Mammary epithelial cell (primary cell): ENCODE results near the gene CD8B2.
"Not testable (repeated sequence)": the region's sequence is repeated elsewhere in the genome, so short reads cannot be mapped to it uniquely, and the experiment has no call there.

Source experiments
- EZH2 ChIP-seq: IDR thresholded peaks from 2 replicates; pipeline ENCODE4 v1.6.1; 2012; ENCODE audit warnings: low read length, inconsistent platforms, borderline replicate concordance
- TF ChIP-seq, protein P1 (sequence below), 2 donors: IDR thresholded peaks in 1 of 2; conservative IDR thresholded peaks in 1 of 2; 2 replicates each; pipeline ENCODE4 v1.5.1; 2011 to 2012; ENCODE audit warnings: inconsistent platforms in 2 of 2, low read length in 2 of 2, mild to moderate bottlenecking in 2 of 2, control low read depth in 1 of 2, low read depth in 1 of 2; ENCODE audit not compliant: insufficient read depth in 1 of 2; ENCODE audit errors: extremely low read depth in 1 of 2

DNA sequence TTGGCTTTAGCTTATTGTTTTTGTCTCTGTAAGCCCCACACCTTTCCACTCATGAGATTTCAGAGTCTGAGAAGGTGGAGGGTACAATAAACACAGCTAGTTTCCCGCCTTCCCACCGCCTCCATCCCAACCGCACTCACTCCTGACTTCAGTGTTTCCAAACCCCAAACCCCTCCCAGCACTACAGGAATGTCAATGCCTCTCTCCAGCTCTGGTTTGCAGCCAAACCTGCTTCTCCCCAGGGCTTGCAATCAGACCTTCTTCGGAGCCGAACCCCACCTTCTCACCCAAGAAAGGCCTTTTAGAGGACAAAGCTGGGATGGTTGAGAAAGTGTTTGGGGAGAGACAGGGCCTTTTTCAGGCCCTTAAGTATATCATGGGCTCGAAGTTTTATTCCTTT, 5.7 kb downstream of the CD8B2 start:
- TF ChIP-seq EZH2: not testable (repeated sequence)
- TF ChIP-seq, protein P1, sequence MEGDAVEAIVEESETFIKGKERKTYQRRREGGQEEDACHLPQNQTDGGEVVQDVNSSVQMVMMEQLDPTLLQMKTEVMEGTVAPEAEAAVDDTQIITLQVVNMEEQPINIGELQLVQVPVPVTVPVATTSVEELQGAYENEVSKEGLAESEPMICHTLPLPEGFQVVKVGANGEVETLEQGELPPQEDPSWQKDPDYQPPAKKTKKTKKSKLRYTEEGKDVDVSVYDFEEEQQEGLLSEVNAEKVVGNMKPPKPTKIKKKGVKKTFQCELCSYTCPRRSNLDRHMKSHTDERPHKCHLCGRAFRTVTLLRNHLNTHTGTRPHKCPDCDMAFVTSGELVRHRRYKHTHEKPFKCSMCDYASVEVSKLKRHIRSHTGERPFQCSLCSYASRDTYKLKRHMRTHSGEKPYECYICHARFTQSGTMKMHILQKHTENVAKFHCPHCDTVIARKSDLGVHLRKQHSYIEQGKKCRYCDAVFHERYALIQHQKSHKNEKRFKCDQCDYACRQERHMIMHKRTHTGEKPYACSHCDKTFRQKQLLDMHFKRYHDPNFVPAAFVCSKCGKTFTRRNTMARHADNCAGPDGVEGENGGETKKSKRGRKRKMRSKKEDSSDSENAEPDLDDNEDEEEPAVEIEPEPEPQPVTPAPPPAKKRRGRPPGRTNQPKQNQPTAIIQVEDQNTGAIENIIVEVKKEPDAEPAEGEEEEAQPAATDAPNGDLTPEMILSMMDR (conservative IDR thresholded peaks at IDR 0.05 in 1 of 2, IDR thresholded peaks at IDR 0.05 in 1 of 2; ENCODE audit: extremely low read depth in 1 of 2, insufficient read depth in 1 of 2, low read depth in 1 of 2, low read length in 2 of 2): not testable (repeated sequence)
